HG03378 (cell line): ENCODE measurements around the gene FAT1.

ENCODE experiments used
- ATAC-seq: cut with Tn5 transposase; IDR thresholded peaks from one replicate; pipeline ENCODE4 v1.9.1; 2021; ENCODE audit warnings: mild to moderate bottlenecking, moderate library complexity; ENCODE audit not compliant: unreplicated experiment

The FAT1 gene

GRCh38 chr4:186701788-186702187, 21.9 kb downstream of the FAT1 start:
- no peak for ATAC-seq

GRCh38 chr4:186701273-186701672, 22.4 kb downstream of the FAT1 start:
- ATAC-seq: no peak

GRCh38 chr4:186700746-186701145, 22.9 kb downstream of the FAT1 start:
- no peak for ATAC-seq

DNA sequence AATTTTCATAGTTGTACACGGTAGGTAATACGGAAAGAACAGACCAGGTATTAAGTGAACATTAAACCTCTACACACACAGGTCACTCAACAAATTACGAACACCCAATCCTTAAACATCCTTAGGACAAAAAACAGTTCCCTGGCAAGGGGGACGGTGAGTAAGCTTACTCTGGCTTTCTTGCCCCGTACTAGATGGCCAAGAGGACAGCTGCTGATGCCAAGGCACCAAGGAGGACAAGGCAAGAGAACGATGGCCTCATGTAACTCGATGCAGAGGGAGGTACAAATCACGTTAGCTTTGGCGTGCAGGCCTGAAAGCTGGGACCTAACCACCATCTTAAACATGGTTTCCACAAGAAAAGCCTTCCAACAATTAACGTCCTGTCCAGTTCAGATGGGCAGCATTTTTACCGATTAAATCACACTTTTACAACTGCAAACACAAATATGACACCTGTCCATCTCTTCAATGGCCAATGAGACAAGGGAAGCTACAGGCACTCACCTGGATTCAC, 23.7 kb downstream of the FAT1 start:
- ATAC-seq: no peak

DNA sequence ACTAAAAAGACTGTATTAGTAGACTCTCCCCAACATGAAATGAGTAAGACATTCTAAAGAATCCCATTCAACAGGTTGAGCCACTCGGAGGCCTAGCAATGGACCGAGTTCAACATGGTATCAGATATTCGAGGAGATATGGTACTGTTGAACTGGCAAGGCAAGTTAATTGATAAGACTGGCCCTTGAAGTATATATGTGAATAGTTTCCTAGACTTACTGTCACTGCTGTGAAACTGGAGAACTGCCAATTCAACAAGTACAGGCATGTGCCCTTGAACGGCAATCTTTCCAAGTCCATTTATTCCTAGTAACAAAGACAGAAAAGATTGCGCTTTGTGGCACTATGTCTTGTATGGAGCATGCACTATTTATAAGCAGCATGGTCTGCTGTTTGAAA, 24.4 kb downstream of the FAT1 start:
- ATAC-seq: no peak

GRCh38 chr4:186698525-186698924, 25.1 kb downstream of the FAT1 start:
- ATAC-seq: no peak

DNA sequence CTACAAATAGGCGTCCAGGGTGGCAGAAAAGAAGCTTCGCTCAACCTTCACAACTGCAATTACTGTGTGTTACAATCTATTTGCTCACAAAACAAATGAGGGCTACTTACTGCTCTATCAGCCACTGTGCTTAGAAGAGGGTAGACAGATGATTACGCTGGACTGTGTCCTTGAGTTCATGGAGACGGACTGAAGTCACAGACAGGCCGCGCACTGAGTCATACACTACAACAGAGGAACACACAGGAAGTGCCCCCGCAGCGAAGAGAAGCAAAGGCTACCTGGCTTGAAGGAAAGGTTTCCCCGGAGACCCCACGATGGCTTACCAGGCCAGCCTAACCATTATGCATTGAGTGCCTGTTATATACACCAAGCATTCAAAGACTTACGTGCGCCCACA, 25.6 kb downstream of the FAT1 start:
- no peak for ATAC-seq

DNA sequence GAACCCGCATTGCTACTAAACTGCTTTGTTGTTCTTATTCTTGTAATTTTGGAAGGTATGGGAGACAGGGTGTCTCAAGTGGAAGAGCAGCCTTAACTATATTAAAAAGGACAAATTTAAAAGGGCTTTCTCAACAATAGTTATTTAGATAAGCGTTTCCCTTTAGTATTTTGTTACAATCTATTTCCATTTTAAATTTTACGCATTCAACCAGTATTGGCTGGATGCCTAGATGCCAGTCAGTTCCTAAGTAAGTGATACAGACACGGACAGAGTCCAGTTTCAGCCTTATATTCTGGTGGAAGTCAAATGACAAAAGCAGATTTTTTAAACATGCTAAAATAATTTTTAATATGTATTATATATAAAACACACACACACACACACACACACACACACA, 28.3 kb downstream of the FAT1 start:
- ATAC-seq: no peak

DNA sequence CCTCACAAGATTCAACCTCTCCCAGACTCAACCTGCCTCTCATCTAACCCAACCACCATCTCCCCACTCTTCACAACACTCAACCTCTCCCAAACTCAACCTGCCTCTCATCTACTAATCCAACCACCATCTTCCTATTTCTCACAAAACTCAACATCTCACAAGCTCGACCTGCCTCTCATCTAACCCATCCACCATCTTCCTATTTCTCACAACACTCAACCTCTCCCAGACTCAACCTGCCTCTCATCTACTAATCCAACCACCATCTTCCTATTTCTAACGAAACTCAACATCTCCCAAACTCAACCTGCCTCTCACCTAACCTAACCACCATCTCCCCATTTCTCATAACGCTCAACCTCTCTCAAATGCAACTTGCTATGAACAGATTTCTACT, 29.8 kb downstream of the FAT1 start:
- ATAC-seq: no peak

GRCh38 chr4:186693159-186693815, 30.4 kb downstream of the FAT1 start:
- ATAC-seq: no peak

GRCh38 chr4:186691396-186691795, 32.3 kb downstream of the FAT1 start:
- no peak for ATAC-seq

DNA sequence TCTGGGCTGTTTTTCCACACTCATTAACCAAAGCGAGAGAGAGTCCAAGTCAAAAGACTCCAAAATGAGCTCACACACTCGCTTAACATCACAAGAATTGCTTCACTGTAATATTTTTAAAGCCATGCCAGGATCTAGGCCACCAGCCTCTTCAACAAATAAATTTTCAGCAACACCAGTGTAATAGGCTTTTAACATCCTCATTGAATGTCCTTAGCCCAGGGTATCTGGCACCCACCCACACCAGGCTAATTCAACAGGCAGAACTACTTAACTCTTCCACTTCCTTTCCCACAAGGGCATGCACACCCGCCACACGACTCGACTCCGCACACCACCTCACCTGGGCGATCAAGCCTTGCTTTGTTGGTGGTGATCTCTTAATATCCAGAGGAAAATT, 34.2 kb downstream of the FAT1 start:
- no peak for ATAC-seq

- ATAC-seq: no peak
These were observed 35.3 kb downstream of the FAT1 start for GRCh38 chr4:186688150-186688943.

GRCh38 chr4:186687265-186687664, 36.4 kb downstream of the FAT1 start:
- no peak for ATAC-seq

GRCh38 chr4:186685767-186686183, 37.9 kb downstream of the FAT1 start:
- ATAC-seq: no peak

GRCh38 chr4:186684889-186685309, 38.8 kb downstream of the FAT1 start:
- no peak for ATAC-seq

- no peak for ATAC-seq
These were observed 39.4 kb downstream of the FAT1 start for GRCh38 chr4:186684220-186684619.

DNA sequence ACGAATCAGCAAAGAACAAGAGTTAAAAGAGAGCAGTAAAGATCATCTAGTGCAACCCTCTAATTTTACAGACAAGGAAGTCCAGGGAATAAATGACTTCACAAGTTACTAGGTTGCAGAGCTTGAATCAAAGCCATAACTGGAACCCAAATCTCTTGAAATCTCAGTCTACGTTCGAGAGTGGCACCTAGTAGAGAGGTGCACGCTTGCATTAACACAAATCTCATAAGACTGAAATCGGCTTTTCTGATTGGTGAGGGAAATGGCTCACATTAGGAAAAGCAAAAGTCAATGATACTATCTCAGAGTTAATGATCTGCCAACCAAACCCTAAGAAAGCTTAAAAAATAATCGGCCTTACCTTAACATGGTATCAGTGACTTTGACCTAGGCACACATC, 43.0 kb downstream of the FAT1 start:
- ATAC-seq: no peak

- no peak for ATAC-seq
These were observed 47.0 kb downstream of the FAT1 start for GRCh38 chr4:186676531-186677161.

GRCh38 chr4:186669735-186670134, 53.9 kb downstream of the FAT1 start:
- ATAC-seq: no peak

DNA sequence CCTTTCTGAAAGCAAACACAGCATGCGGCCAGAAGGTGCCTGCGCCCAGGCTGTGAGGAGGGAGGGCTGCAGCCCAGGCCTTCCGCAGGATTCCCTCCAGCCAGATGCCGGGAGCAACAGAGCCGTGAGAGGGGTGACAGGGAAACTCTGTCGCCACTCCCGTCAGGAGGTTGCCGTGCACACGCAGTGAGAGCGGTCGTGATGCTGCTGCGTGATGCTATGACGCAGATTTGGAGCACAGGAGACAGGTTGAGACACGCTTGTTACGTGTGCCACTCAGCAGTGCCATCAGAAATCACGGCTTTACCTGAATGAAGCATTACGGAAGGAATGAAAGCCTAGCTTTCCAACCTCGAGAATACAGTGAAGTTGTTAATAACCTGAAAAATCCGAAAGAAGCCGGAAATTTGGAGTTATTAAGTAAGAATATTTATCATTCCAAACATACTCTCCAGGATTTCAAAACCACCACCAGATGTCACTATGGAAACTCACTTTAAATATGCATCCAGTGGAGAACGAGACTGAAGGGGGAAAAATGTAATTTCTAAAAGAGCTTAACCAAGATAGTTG, 54.4 kb downstream of the FAT1 start:
- ATAC-seq: no peak
